Caco-2 (cell line): ENCODE data around the gene AXIN1. TPM values are rescaled to one million over a fixed set of nuclear protein-coding genes. Genes with fewer than 3 reads are reported as not detected.
"Not testable (repeated sequence)": the region's sequence is repeated elsewhere in the genome, so short reads cannot be mapped to it uniquely, and the experiment has no call there.

Experiments
- BruUV-seq: library from RNA; stranded (reverse); fragments of 400-500 nt; replicated peaks from 2 replicates; lab custom pipeline; 2021; lab: Mats Ljungman, UMichigan
- CTCF ChIA-PET: fragments of 300-600 bp; sonication (Branson Sonifier 250); formaldehyde crosslinking; loops from one replicate; lab custom pipeline; 2022; ENCODE audit warnings: antibody characterized with exemption; lab: Charles Lee
- POLR2A ChIA-PET: fragments of 300-600 bp; sonication (Branson Sonifier 250); formaldehyde crosslinking; loops from one replicate; lab custom pipeline; 2022; ENCODE audit warnings: antibody characterized with exemption; lab: Charles Lee
- DNase-seq, 2 experiments: peaks; one replicate each; pipeline versions ENCODE4 v3.0.0 to v3.0.0-alpha.2; 2020 to 2022
- H3K27me3 ChIP-seq: replicated peaks from 2 replicates; pipeline ENCODE4 v1.6.0; 2011; ENCODE audit warnings: low read length; ENCODE audit not compliant: control insufficient read depth, insufficient read depth
- H3K36me3 ChIP-seq: 2 replicates; pipeline ENCODE4 v1.5.1; 2011; ENCODE audit warnings: low read length; ENCODE audit not compliant: control insufficient read depth, insufficient read depth
- H3K4me1 ChIP-seq: fragments of 250-450 bp; sonication (Bioruptor Pico); 2 replicates; pipeline ENCODE4 v1.5.1; 2020; ENCODE audit warnings: mild to moderate bottlenecking
- H3K4me3 ChIP-seq: 2 replicates; pipeline ENCODE4 v1.5.1; 2011; ENCODE audit warnings: low read depth, mild to moderate bottlenecking, control low read depth, low read length
- H3K9me3 ChIP-seq: fragments of 250-450 bp; sonication (Bioruptor Pico); 2 replicates; pipeline ENCODE4 v1.5.1; 2020; ENCODE audit warnings: mild to moderate bottlenecking, moderate library complexity
- H3K27ac Mint-ChIP-seq: one replicate; pipeline ENCODE4 v1.8.0; 2022; ENCODE audit warnings: mixed read lengths; ENCODE audit not compliant: unreplicated experiment
- H3K27me3 Mint-ChIP-seq: one replicate; pipeline ENCODE4 v1.8.0; 2022; ENCODE audit warnings: mixed read lengths; ENCODE audit not compliant: insufficient read depth, unreplicated experiment
- H3K36me3 Mint-ChIP-seq: one replicate; pipeline ENCODE4 v1.8.0; 2022; ENCODE audit warnings: mild to moderate bottlenecking, mixed read lengths; ENCODE audit not compliant: insufficient read depth, unreplicated experiment
- H3K4me1 Mint-ChIP-seq: one replicate; pipeline ENCODE4 v1.8.0; 2022; ENCODE audit warnings: low read depth, mixed read lengths; ENCODE audit not compliant: unreplicated experiment
- H3K4me3 Mint-ChIP-seq: one replicate; pipeline ENCODE4 v1.8.0; 2022; ENCODE audit warnings: mild to moderate bottlenecking, moderate library complexity, mixed read lengths; ENCODE audit not compliant: unreplicated experiment
- H3K9me3 Mint-ChIP-seq: one replicate; pipeline ENCODE4 v1.8.0; 2022; ENCODE audit warnings: mixed read lengths; ENCODE audit not compliant: unreplicated experiment
- intact Hi-C: fragments of 100-400 bp; cut with micrococcal nuclease; formaldehyde crosslinking; loops from one replicate; pipeline ENCODE4 v1.10.0; 2022; ENCODE audit not compliant: unreplicated experiment
- total RNA-seq: library from RNA; stranded (reverse); gene quantifications from 2 replicates; pipeline ENCODE4 v1.2.3, GENCODE V29; 2022
- TF ChIP-seq, protein P1 (sequence below), 2 experiments: fragments of 200-600 bp in 1 of 2; IDR thresholded peaks; 1 replicate in 1 of 2; 2 replicates in 1 of 2; pipeline versions ENCODE4 v1.5.1 to v1.8.0; 2011 to 2022; ENCODE audit warnings: antibody characterized with exemption in 1 of 2, control low read depth in 1 of 2, inconsistent platforms in 1 of 2, low read depth in 1 of 2, low read length in 1 of 2, mild to moderate bottlenecking in 1 of 2, moderate library complexity in 1 of 2; ENCODE audit not compliant: insufficient read depth in 1 of 2, severe bottlenecking in 1 of 2, unreplicated experiment in 1 of 2

AXIN1 gene
- total RNA-seq, 1 experiment from 2014 or later, result 34.5 TPM

GRCh38 chr16:337437-337836 lies 15.1 kb downstream of the AXIN1 start:
- Mint-ChIP-seq H3K27ac (no peak overlapping the region), H3K9me3 (no peaks in the 10 kb centered on the region), H3K27me3 (no peaks in the 10 kb centered on the region), H3K4me1 (peaks cover 24% of the 10 kb centered on the region), H3K36me3 (peaks cover 21% of the 10 kb centered on the region), H3K4me3 (no peak overlapping the region)
- DNase-seq, result no peak
- CTCF ChIA-PET, result interaction anchor here (0.5 to 3.2 kb wide), 3 partner anchors 13 to 206 kb away, joined by 3 to 10 read pairs (median 6); partner anchors contain the start of gene AXIN1
- Histone ChIP-seq H3K27me3 (no peaks in the 10 kb centered on the region), H3K9me3 (no peaks in the 10 kb centered on the region), H3K4me1 (peaks cover 22% of the 10 kb centered on the region), H3K36me3 (no peaks in the 10 kb centered on the region), H3K4me3 (no peak overlapping the region)
- BruUV-seq, result no TSS peak
- intact Hi-C loops, result no loop called here
- TF ChIP-seq, protein P1, sequence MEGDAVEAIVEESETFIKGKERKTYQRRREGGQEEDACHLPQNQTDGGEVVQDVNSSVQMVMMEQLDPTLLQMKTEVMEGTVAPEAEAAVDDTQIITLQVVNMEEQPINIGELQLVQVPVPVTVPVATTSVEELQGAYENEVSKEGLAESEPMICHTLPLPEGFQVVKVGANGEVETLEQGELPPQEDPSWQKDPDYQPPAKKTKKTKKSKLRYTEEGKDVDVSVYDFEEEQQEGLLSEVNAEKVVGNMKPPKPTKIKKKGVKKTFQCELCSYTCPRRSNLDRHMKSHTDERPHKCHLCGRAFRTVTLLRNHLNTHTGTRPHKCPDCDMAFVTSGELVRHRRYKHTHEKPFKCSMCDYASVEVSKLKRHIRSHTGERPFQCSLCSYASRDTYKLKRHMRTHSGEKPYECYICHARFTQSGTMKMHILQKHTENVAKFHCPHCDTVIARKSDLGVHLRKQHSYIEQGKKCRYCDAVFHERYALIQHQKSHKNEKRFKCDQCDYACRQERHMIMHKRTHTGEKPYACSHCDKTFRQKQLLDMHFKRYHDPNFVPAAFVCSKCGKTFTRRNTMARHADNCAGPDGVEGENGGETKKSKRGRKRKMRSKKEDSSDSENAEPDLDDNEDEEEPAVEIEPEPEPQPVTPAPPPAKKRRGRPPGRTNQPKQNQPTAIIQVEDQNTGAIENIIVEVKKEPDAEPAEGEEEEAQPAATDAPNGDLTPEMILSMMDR (IDR thresholded peaks at IDR 0.05; ENCODE audit: insufficient read depth in 1 of 2, low read depth in 1 of 2, low read length in 1 of 2, severe bottlenecking in 1 of 2, unreplicated experiment in 1 of 2), result no peak
- POLR2A ChIA-PET, result no interaction called here

- Mint-ChIP-seq H3K27me3 (no peaks in the 10 kb centered on the region), H3K4me3 (no peak overlapping the region), H3K27ac (no peak overlapping the region), H3K36me3 (peaks cover 18% of the 10 kb centered on the region), H3K4me1 (peaks cover 24% of the 10 kb centered on the region), H3K9me3 (no peaks in the 10 kb centered on the region)
- ChIA-PET CTCF (interaction anchor here (3.2 kb wide), 1 partner anchor 17 kb away, joined by 10 read pairs; the partner anchor contains the start of gene AXIN1), POLR2A (interaction anchor here (0.7 kb wide), 1 partner anchor 880 kb away, joined by 4 read pairs; no protein-coding TSS in a partner anchor)
- H3K4me3 ChIP-seq, result no peak overlapping the region
- no TSS peak for BruUV-seq
- H3K27me3 ChIP-seq, result no peaks in the 10 kb centered on the region
- peaks cover 29% of the 10 kb centered on the region for H3K4me1 ChIP-seq
- H3K9me3 ChIP-seq, result no peaks in the 10 kb centered on the region
- intact Hi-C loops, result no loop called here
- DNase-seq, result no peak
- H3K36me3 ChIP-seq, result no peaks in the 10 kb centered on the region
- TF ChIP-seq, protein P1 (IDR thresholded peaks at IDR 0.05; ENCODE audit: insufficient read depth in 1 of 2, low read depth in 1 of 2, low read length in 1 of 2, severe bottlenecking in 1 of 2, unreplicated experiment in 1 of 2), result no peak
These were observed 16.3 kb downstream of the AXIN1 start for GRCh38 chr16:336269-336668.

- DNase-seq, H3K4me3 ChIP-seq, H3K9me3 ChIP-seq, BruUV-seq, H3K27me3 Mint-ChIP-seq, intact Hi-C loops, H3K36me3 ChIP-seq, POLR2A ChIA-PET, CTCF ChIA-PET, H3K27me3 ChIP-seq, H3K9me3 Mint-ChIP-seq: not testable (repeated sequence)
- H3K4me1 ChIP-seq, result peaks cover 42% of the 10 kb centered on the region
- H3K4me1 Mint-ChIP-seq, result peaks cover 29% of the 10 kb centered on the region
- peak overlapping the region; percentile 90 for H3K27ac Mint-ChIP-seq
- peak overlapping the region; percentile 11 for H3K4me3 Mint-ChIP-seq
- peaks cover 27% of the 10 kb centered on the region for H3K36me3 Mint-ChIP-seq
These were observed 17.5 kb downstream of the AXIN1 start for GRCh38 chr16:334861-335632.

- H3K36me3 Mint-ChIP-seq, result peaks cover 27% of the 10 kb centered on the region
- H3K27me3 Mint-ChIP-seq, intact Hi-C loops, H3K4me3 ChIP-seq, CTCF ChIA-PET, POLR2A ChIA-PET, DNase-seq, H3K9me3 ChIP-seq, BruUV-seq, H3K27me3 ChIP-seq, H3K9me3 Mint-ChIP-seq, H3K36me3 ChIP-seq: not testable (repeated sequence)
- peak overlapping the region; percentile 11 for H3K4me3 Mint-ChIP-seq
- H3K4me1 Mint-ChIP-seq, result peaks cover 24% of the 10 kb centered on the region
- H3K27ac Mint-ChIP-seq, result peak overlapping the region; percentile 90
- peaks cover 42% of the 10 kb centered on the region for H3K4me1 ChIP-seq
These were observed 18.2 kb downstream of the AXIN1 start for GRCh38 chr16:334164-334832.
